Right lobe of liver (tissue), 6 donors: ENCODE measurements around the gene MAML3. TPM values are rescaled to one million over a fixed set of nuclear protein-coding genes. Genes with fewer than 3 reads are reported as not detected.

Experiments used
- ATAC-seq, 4 donors: fragments of 200-7000 bp; cut with Tn5 transposase; one replicate each; pipeline ENCODE4 v1.9.1; 2020; ENCODE audit warnings: mild to moderate bottlenecking in 4 of 4, moderate library complexity in 4 of 4
- DNase-seq, 3 donors: peaks; one replicate each; pipeline ENCODE4 v3.0.0-alpha.2; 2020
- H3K27ac ChIP-seq, 3 donors: fragments of 200-600 bp; one replicate each; pipeline ENCODE4 v1.8.0; 2022
- H3K27me3 ChIP-seq, 2 donors: fragments of 200-600 bp; one replicate each; pipeline ENCODE4 v1.8.0; 2022
- H3K36me3 ChIP-seq, 4 donors: fragments of 200-600 bp; sonication (generic) in 1 of 4; one replicate each; pipeline versions ENCODE4 v1.5.1 to v1.8.0; 2017 to 2022; ENCODE audit warnings: control low read depth in 1 of 4
- H3K4me1 ChIP-seq, 4 donors: fragments of 200-600 bp; sonication (generic) in 1 of 4; one replicate each; pipeline versions ENCODE4 v1.5.1 to v1.8.0; 2017 to 2022; ENCODE audit warnings: control low read depth in 1 of 4
- H3K4me3 ChIP-seq, 3 donors: fragments of 200-600 bp; one replicate each; pipeline ENCODE4 v1.8.0; 2022
- H3K9me3 ChIP-seq, 4 donors: fragments of 200-600 bp; sonication (generic) in 1 of 4; one replicate each; pipeline versions ENCODE4 v1.5.1 to v1.8.0; 2017 to 2022; ENCODE audit warnings: control low read depth in 1 of 4
- POLR2A ChIP-seq: fragments of 450-650 bp; IDR thresholded peaks from one replicate; pipeline ENCODE4 v1.6.1; 2017; ENCODE audit warnings: antibody characterized with exemption, mild to moderate bottlenecking
- WGBS: methylation state at CpG from one replicate; pipeline ENCODE4 v1.1.6; 2018; ENCODE audit warnings: low coverage, low lambda C conversion rate; ENCODE audit not compliant: insufficient coverage; ENCODE audit errors: missing lambda C conversion rate; 5-methylcytosine and 5-hydroxymethylcytosine counted together
- intact Hi-C, 2 donors: fragments of 100-400 bp; cut with DNase I; formaldehyde crosslinking; loops; one replicate each; pipeline versions ENCODE4 v1.11.2 to v1.14.1; 2022
- total RNA-seq, 6 experiments: library from RNA; depleted of rRNA in 2 of 6; stranded (reverse); fragments of >200 nt in 2 of 6; fragmentation: NEBNext Ultra II Directional in 3 of 6; extraction: Animal tissue kit (Norgen Biotek cat#: 25700) in 3 of 6; gene quantifications; one replicate each; pipeline versions ENCODE4 v1.1.0 to v1.2.4, GENCODE V29; 2016 to 2023
- TF ChIP-seq, protein P1 (sequence below), 4 donors: fragments of 200-600 bp in 3 of 4; fragments of 450-650 bp in 1 of 4; IDR thresholded peaks; one replicate each; pipeline versions ENCODE4 v1.5.1 to v1.8.0; 2016 to 2022; ENCODE audit warnings: antibody characterized with exemption in 4 of 4, mild to moderate bottlenecking in 2 of 4
- donor health status: DM: no; HTN: yes; CAD: no.
- donor health status: DM: no; HTN: no; CAD: no.
- donor health status: DM: no; HTN: no; CAD: no.
- donor health status: DM: no; HTN: yes; CAD: no.
- donor health status: DM: no; HTN: yes; CAD: no.

The MAML3 gene
- total RNA-seq, 6 experiments from 2014 or later: 2.6 to 7.8 (median 5.0) TPM

GRCh38 chr4:140134746-140135425 is 19.1 kb downstream of the MAML3 start:
- no peak overlapping the region for H3K27ac ChIP-seq
- 90% methylated on average over 9 of the region's 9 CpGs for WGBS
- no peaks in the 10 kb centered on the region for H3K27me3 ChIP-seq
- no peaks in the 10 kb centered on the region for H3K9me3 ChIP-seq
- no peak for ATAC-seq
- H3K4me1 ChIP-seq: no peaks in the 10 kb centered on the region
- intact Hi-C loops: no loop called here
- DNase-seq: no peak
- TF ChIP-seq, protein P1, sequence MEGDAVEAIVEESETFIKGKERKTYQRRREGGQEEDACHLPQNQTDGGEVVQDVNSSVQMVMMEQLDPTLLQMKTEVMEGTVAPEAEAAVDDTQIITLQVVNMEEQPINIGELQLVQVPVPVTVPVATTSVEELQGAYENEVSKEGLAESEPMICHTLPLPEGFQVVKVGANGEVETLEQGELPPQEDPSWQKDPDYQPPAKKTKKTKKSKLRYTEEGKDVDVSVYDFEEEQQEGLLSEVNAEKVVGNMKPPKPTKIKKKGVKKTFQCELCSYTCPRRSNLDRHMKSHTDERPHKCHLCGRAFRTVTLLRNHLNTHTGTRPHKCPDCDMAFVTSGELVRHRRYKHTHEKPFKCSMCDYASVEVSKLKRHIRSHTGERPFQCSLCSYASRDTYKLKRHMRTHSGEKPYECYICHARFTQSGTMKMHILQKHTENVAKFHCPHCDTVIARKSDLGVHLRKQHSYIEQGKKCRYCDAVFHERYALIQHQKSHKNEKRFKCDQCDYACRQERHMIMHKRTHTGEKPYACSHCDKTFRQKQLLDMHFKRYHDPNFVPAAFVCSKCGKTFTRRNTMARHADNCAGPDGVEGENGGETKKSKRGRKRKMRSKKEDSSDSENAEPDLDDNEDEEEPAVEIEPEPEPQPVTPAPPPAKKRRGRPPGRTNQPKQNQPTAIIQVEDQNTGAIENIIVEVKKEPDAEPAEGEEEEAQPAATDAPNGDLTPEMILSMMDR (IDR thresholded peaks at IDR 0.05): no peak
- no peak for TF ChIP-seq POLR2A
- H3K36me3 ChIP-seq: no peaks in the 10 kb centered on the region
- H3K4me3 ChIP-seq: no peak overlapping the region

DNA sequence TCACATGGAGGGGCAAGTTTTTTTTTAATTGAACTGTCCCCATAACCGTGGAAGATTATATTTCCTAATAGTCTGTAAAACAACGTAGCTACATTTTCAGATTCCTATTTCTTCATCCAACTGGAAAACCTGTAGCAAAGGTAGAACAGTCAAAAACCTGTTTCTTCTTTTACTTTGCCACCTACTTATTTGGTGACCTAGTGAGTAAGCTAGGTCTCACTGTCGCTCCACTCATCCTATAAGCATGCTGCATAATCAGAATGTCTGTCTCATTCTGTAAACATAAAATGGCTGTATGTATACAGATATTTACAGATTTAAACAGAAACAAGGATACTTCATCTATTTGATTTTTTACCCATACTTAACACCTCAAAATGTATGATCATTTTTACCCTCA is 20.4 kb downstream of the MAML3 start:
- H3K36me3 ChIP-seq: no peaks in the 10 kb centered on the region
- H3K9me3 ChIP-seq: no peaks in the 10 kb centered on the region
- WGBS: 89% methylated on average over 3 of the region's 3 CpGs
- TF ChIP-seq POLR2A: no peak
- TF ChIP-seq, protein P1 (IDR thresholded peaks at IDR 0.05): no peak
- no peak overlapping the region for H3K27ac ChIP-seq
- H3K4me3 ChIP-seq: no peak overlapping the region
- H3K4me1 ChIP-seq: no peaks in the 10 kb centered on the region
- DNase-seq (no peak), ATAC-seq (no peak)
- intact Hi-C loops: no loop called here
- H3K27me3 ChIP-seq: no peaks in the 10 kb centered on the region

DNA sequence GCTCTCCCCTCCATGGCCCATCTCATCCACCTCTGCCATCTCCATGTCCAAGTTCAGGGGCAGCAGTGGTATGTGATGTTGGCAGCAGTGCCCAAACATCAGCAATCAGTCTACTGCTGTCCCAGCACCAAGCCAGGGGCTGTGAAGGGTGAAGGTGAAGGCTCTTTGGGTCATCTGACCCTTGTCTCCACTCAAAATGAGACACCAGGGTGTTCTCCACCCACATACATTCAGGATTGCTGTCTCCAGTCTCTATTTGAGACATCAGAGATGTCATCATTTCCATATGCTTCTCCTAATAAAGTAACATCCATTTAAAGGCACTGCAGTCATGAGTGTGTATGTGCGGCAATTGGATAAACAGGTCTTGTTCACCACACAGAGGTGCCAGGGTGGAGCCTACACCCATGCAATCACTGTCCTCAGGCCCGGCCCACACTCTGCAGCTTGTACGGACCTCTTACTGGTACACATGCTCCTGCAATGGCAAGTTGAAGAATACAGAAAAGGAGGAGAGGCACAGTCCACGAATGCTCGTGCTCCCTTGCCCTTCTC is 22.2 kb downstream of the MAML3 start:
- no peak overlapping the region for H3K4me3 ChIP-seq
- H3K9me3 ChIP-seq: no peaks in the 10 kb centered on the region
- no peak for DNase-seq
- intact Hi-C loops: no loop called here
- WGBS: 78% methylated on average over 5 of the region's 5 CpGs
- TF ChIP-seq, protein P1 (IDR thresholded peaks at IDR 0.05): no peak
- no peak for TF ChIP-seq POLR2A
- ATAC-seq: no peak
- H3K4me1 ChIP-seq: no peaks in the 10 kb centered on the region
- no peaks in the 10 kb centered on the region for H3K27me3 ChIP-seq
- no peak overlapping the region for H3K27ac ChIP-seq
- no peaks in the 10 kb centered on the region for H3K36me3 ChIP-seq

- Histone ChIP-seq H3K4me1 (no peaks in the 10 kb centered on the region), H3K9me3 (no peaks in the 10 kb centered on the region), H3K4me3 (no peak overlapping the region), H3K27me3 (no peaks in the 10 kb centered on the region), H3K36me3 (no peaks in the 10 kb centered on the region), H3K27ac (no peak overlapping the region)
- DNase-seq (no peak), ATAC-seq (no peak)
- TF ChIP-seq, protein P1 (IDR thresholded peaks at IDR 0.05): no peak
- no peak for TF ChIP-seq POLR2A
- intact Hi-C loops: no loop called here
- 73% methylated on average over 2 of the region's 2 CpGs for WGBS
Observed at GRCh38 chr4:140130677-140131076, 23.3 kb downstream of the MAML3 start.
